ENCODE measurements around the gene TMEM95.

- no peak for TF ChIP-seq POLR2AphosphoS5 (IDR thresholded peaks at IDR 0.05)
- no peak for TF ChIP-seq CTCF (IDR thresholded peaks at IDR 0.05; ENCODE audit: poor library complexity, severe bottlenecking)
- TF ChIP-seq TAF1 (IDR thresholded peaks at IDR 0.05; ENCODE audit: low read depth), result no peak
- TF ChIP-seq EZH2 (IDR thresholded peaks at IDR 0.05; ENCODE audit: borderline replicate concordance, insufficient read depth, low read length, poor library complexity, severe bottlenecking), result no peak
These were observed 26.1 kb downstream of the TMEM95 start, which contains the start of gene TNK1 for GRCh38 chr17:7380855-7381683.

All from neural cell (in vitro differentiated cells).